ENCODE results near the gene PMEPA1.

PMEPA1 gene

DNA sequence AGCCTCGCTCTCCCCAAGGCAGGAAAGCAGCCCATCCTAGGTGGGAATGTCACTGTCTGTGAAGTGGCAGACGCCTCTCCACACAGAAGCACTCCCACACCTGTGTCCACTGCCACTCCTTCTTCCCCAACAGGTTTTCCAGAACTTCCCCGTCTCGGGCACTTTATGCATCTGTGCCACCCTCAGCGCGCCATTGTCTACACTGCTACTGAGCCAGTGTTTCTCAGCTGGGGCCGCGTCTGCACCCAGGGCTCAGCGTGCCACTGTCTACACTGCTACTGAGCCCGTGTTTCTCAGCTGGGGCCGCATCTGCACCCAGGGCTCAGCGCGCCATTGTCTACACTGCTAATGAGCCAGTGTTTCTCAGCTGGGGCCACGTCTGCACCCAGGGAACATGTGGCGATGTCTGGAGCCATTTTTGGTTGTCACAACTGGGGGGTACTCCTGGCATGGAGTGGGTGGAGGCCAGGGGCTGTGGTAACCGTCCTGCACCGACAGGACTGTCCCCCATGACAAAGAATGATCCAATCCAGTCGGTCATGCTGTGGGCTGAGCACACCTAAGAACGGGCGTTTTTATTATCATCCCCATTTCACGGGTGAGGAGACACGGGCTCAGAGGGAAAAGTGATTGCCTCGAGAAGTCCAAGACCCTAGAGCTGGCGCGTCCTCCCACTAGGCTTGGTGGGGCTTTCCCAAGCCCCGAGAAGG, 47.9 kb downstream of the PMEPA1 start:
- DNase-seq (ENCODE audit: low read depth in 2 of 2), result no peak

DNA sequence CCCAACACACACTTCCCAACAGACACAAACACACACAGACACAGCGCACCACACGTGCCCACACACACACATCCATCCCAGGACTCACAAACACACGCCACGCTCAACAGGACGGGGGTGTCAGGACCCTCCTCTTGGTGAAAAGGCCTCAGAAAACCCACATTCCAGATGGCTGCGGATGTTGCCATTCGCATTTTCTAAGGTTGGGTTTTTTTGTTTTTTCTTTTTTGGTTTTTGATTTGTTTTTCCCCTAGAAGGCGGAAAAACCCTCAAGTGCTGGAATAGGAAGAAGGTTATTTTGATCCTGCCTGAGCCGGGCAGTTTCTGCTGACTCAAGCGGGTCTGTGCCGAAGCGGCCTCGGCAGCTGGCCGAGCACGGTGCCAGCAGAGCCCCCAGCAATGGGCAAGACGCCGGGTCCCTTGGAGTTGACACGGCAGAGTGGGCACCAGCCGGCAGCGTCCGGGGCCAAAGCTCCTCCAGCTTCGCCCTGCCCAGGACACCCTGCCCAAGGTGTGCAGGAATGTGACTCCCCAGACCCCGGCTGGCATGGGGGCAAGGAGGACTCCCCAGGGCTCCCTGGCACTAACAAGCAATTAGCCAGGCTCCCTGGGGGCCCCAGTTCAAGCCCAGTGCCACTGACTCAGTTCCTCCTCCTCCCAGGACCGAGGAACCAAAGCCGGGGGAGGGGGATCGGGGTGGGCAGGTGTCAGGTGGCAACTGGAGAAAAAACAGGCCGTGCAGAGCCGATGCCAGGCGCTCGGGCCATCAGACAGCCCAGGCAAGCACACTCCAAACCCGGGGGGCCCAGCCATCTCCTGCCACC, 48.7 kb downstream of the PMEPA1 start:
- no peak for DNase-seq (ENCODE audit: low read depth in 2 of 2)

- no peak for DNase-seq (ENCODE audit: low read depth in 2 of 2)
Observed at GRCh38 chr20:57660181-57660921, 49.5 kb downstream of the PMEPA1 start.

DNA sequence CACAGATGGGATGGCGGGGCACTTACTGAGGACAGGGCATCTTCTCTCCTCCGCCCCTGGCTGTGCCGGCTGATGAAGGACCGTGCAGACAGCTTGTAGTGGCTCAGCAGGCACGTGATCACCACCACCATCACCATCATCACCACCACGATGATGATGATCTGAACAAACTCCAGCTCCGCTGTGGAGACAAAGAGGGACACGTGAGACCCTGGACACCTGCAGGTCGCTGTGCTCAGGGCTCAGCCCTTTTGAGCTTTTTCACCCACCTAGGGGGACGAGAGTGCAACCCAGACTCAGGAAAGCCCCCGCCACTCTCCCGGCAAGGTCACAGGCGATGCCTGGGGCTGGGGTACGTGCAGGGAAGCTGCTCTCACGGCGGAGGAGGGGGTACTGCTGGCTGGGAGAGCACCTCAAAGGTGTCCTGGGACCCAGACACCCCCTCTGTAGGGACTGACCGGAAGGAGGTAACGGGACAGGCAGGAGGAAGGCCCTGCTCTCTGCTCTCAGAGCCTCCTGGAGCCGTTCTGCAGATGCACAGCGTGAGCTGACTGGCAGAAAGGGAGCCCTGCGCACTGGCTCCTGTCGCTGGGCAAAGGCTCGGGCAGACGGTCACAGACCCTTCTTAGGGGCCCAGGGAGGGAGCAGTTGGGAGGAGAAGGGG, 50.2 kb downstream of the PMEPA1 start:
- no peak for DNase-seq (ENCODE audit: low read depth in 2 of 2)

DNA sequence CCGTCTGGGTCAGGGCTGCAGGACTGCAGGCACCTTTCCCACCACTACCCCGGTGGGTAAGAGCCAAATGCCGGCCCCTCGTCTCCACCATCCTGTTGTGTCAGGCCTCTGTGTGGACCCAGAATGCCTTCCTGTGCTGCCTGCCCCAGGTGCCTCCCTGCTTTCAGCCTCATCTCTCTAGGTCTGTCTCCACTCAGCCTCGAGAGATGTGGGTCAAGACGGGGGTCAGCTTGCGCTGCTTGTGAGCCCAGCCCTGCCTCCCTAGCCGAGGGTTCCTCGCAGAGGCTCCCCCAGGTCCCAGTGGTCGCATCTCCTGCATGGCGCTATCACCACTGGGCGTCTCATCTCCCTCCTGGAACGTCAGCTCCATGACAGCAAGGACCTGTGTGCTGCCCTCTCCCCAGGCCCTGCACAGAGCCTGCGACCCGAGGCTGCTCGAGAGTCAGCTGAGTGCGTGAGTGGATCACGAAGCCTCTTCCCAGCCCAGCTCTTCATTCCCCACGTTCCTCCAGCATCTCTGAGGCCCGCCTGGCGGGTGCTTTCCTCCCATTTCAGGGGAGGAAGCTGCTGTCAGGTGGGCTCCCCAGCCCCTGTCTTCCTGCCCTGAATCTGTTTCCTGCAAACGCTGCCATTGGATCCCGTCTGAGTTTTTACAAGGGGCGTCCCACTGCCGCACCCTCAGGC, 50.8 kb downstream of the PMEPA1 start:
- DNase-seq (ENCODE audit: low read depth in 2 of 2), result no peak

GRCh38 chr20:57658447-57658832, 51.4 kb downstream of the PMEPA1 start:
- no peak for DNase-seq (ENCODE audit: low read depth in 2 of 2)

DNA sequence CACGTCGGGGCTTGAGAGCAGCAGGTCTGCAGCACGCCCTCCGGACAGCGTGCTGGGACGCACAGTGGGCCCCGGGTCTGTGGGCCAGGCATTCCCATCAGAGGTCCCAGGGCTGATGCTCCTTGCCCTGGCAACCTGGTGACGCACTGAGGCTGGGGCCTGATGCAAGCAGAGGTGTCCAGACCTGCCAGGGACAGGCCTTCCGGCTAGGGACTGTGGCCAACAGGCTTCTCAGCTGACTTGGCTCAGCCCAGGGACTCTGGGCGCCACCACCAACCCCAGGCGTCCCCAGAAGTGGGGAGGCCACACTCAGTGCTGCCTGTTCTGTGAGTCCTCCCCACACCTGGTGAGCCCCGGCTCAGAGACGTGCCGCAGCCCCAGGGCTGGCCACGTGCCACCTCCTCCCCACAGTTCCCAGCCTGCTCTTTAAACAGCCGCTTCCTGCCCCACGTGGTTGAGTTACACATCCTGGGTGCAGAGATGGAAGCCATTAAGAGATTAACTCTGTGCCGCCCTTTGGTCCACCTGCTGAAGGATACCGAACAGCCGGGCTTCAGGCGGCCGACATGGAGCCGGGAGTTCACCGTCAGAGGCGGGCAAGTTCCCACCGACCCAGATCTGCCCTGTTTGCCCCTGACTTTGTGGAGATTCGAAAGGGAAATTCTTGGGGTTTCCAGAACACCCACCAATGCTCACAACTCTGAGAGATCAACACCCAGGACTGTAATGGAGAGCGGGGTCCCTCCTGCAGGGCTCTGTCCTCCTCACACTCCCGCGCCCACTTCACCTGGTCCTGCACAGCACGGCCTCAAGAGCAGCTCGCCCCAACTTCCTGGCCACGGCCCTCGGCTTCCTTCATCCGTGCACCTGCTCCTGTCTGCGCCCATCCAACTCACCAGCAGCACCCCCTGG, 52.0 kb downstream of the PMEPA1 start:
- DNase-seq (ENCODE audit: low read depth in 2 of 2), result peak in 1 of 2 donors; percentile 23

DNA sequence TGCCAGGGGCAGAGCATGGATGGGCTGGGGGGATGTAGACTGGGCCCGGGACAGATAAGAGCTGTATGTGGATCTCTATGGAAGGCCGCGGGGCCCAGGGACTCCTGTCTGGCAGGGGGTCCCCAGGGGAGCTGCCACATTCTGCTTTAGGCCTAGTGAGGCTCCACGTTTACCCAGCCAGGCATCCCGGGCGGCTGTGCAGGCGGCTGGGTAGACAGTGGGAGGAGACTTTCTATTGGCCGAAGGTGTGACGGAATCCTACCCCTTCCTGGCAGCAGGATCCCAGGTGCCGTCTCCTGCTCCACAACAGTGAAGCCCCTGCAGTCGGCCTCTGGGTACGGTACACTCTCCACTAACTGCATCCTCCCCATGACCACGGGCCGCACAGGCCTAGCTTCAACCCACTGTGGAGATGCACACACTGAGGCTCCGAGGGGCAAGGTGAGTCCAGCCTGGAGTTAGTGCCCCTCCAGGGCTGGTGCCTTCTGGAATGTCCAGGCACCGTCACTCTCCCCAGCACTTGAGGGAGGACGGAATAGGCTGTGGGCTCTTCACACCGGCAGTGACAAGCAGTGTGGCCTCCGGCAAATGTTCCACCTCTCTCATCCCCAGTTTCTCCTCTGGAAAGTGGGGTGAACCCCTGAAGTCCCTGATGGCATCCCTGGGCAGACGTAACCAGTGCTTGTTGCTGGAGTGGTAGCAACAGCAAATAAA, 52.8 kb downstream of the PMEPA1 start:
- no peak for DNase-seq (ENCODE audit: low read depth in 2 of 2)

DNA sequence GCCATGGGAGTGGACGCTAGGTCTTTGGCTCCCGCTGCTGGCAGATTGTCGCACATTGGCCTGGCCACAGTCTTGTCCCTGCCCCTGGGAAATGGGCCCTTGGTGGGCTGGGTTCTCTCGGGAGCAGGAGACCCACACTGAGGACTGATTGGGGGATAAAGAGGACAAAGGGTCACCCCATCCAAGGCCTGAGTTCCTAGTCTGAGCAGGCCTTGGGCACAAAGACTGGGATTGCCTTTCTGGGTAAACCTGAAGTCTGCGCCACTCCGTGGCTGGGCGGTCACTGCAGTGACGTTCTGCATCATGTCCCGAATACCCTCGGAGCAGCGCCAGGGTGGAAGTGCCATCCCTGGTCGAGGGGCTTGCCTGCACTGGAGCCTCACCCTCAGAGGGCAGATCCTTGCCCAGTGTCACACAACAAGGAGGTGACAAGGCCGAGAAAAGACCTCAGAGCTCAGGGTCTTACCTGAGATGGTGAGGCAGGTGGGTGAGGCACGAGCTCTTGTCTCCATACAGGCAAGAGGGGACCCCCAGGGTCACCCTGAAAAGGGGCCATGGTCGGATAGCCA, 53.5 kb downstream of the PMEPA1 start:
- DNase-seq (ENCODE audit: low read depth in 2 of 2), result no peak

DNA sequence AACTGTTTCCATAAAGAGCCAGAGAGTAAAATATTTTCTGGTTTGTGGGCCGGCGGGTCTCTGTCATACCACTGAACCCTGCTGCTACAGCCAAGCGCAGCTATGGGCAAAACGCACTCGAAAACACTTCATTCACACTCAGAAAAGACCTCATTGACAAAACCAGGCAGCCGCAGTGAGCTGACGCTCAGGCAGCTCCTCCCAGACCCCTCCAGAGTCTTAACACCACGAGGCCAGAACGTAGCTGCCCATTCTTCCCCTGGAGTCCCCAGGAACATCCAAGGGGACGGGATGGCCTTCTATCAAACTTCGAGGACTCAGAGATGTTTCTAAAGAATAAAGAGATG, 54.0 kb downstream of the PMEPA1 start:
- no peak for DNase-seq (ENCODE audit: low read depth in 2 of 2)

- no peak for DNase-seq (ENCODE audit: low read depth in 2 of 2)
Observed at GRCh38 chr20:57654998-57655808, 54.6 kb downstream of the PMEPA1 start.

- peak; percentile 20 to 44 for DNase-seq (ENCODE audit: low read depth in 2 of 2)
Observed at GRCh38 chr20:57654363-57654997, 55.3 kb downstream of the PMEPA1 start.

GRCh38 chr20:57653910-57654309, 55.9 kb downstream of the PMEPA1 start:
- no peak for DNase-seq (ENCODE audit: low read depth in 2 of 2)

GRCh38 chr20:57653546-57653900, 56.3 kb downstream of the PMEPA1 start:
- DNase-seq (ENCODE audit: low read depth in 2 of 2), result no peak

GRCh38 chr20:57652606-57653545, 56.9 kb downstream of the PMEPA1 start:
- DNase-seq (ENCODE audit: low read depth in 2 of 2), result no peak

GRCh38 chr20:57651881-57652605, 57.8 kb downstream of the PMEPA1 start:
- no peak for DNase-seq (ENCODE audit: low read depth in 2 of 2)
